Measurements from ENCODE around the gene CALCR.

DNA sequence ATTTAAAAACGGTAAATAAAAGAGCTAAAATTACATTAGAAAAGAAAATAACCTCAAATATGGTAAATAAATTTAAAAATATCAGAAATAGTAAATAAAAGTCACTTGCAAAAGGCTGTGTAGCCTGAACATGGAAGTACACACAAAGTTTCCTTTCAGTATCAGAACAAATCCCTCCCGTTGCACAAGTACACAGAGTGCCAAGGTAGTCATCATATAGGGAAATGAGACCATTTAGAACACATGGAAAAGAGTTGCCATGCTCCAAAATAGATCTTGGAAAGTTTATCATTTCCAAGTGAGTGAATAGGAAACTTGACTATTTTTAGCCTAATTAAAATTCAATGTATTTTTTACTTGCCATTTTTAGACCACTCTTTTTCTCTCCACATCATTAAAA lies 11.6 kb downstream of the CALCR start:
- TF ChIP-seq CTCF (conservative IDR thresholded peaks at IDR 0.05; ENCODE audit: low read length) (no peak), EZH2phosphoT487 (IDR thresholded peaks at IDR 0.05; ENCODE audit: borderline replicate concordance, low read depth, low read length) (no peak)
